ENCODE results near the gene TRIM42.

The TRIM42 gene

DNA sequence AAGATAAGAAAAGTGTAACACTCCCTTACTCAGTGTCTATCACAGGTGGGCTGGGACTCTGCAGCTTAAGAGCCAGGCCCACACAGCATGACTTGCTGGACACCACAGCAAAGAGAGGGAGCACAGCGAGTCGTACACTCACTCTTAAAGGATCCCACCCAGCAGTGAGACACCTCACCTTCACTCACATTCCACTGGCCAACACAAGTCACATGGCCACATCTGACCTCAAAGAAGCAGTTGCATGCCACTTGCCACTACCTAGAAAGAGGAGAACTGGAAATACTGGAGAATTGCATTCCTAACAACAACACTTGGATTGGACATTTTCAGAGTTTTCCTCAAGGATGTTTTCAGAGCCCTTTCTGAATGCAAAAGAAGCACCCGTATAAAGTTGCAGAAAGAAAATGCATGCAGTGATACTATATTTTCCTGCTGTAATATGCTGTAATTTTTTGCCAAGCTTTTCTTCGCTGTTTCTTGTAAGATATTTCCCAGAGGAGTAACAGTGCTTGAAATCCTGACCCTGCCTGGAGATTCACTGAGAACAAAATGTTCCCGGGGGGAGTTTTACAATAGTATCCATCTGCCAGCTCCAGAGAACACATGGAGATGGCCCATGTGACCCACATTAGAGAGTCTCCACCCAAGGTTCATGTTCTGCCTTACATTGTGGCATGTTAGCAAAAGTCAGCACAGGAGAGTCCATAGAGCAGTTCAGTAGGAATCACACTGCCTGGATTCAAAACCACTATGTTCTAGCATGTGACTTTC is 42.2 kb downstream of the TRIM42 start:
- no peak for DNase-seq (ENCODE audit: low read depth)
- no peak overlapping the region for H3K4me3 ChIP-seq (ENCODE audit: low read length)
- no peak for TF ChIP-seq CTCF (conservative IDR thresholded peaks at IDR 0.05; ENCODE audit: low read length)

DNA sequence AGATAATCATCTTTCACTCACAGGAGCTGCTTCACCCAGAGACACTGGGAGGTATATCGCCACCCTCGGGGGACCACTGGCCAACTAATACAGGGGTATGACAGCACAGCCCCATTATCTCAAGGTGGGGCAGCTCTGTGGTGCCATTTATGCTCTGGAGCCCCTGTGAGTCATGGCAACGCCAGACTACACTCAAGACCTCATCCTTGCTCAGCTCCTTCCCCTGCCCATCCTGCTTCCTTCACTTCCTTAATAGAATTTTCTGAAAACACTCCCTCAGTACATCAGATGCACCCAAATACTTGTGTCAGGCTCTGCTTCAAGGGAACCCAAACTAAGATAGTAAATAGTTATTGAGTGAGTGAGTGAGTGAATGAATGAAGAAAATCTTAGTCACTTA is 45.7 kb downstream of the TRIM42 start:
- TF ChIP-seq CTCF (conservative IDR thresholded peaks at IDR 0.05; ENCODE audit: low read length): no peak
- DNase-seq (ENCODE audit: low read depth): no peak
- H3K4me3 ChIP-seq (ENCODE audit: low read length): no peak overlapping the region

GRCh38 chr3:140724856-140725812 is 47.3 kb downstream of the TRIM42 start:
- no peak overlapping the region for H3K4me3 ChIP-seq (ENCODE audit: low read length)
- no peak for DNase-seq (ENCODE audit: low read depth)
- TF ChIP-seq CTCF (conservative IDR thresholded peaks at IDR 0.05; ENCODE audit: low read length): no peak

GRCh38 chr3:140726066-140726465 is 48.2 kb downstream of the TRIM42 start:
- DNase-seq (ENCODE audit: low read depth): no peak
- TF ChIP-seq CTCF (conservative IDR thresholded peaks at IDR 0.05; ENCODE audit: low read length): no peak
- no peak overlapping the region for H3K4me3 ChIP-seq (ENCODE audit: low read length)

- TF ChIP-seq CTCF (conservative IDR thresholded peaks at IDR 0.05; ENCODE audit: low read length): no peak
- DNase-seq (ENCODE audit: low read depth): no peak
- H3K4me3 ChIP-seq (ENCODE audit: low read length): no peak overlapping the region
Observed at GRCh38 chr3:140727886-140728285, 50.0 kb downstream of the TRIM42 start.

GRCh38 chr3:140731440-140732119 is 53.7 kb downstream of the TRIM42 start:
- H3K4me3 ChIP-seq (ENCODE audit: low read length): no peak overlapping the region
- TF ChIP-seq CTCF (conservative IDR thresholded peaks at IDR 0.05; ENCODE audit: low read length): no peak
- no peak for DNase-seq (ENCODE audit: low read depth)
